Coronary artery (tissue), 2 donors: Measurements from ENCODE around the gene ATF6.
A peak's percentile ranks its signal among the peaks of the same experiment; 100 is the strongest.

Experiments used
- DNase-seq: peaks from one replicate; pipeline ENCODE4 v3.0.0-alpha.2; 2017; ENCODE audit warnings: low spot score
- H3K27ac ChIP-seq, 2 donors: fragments of 200-600 bp; sonication (generic); one replicate each; pipeline ENCODE4 v1.5.1; 2016 to 2019
- H3K4me3 ChIP-seq: fragments of 200-600 bp; sonication (generic); 2 replicates; pipeline ENCODE4 v1.5.1; 2016; ENCODE audit warnings: mild to moderate bottlenecking, moderate library complexity
- TF ChIP-seq, protein P1 (sequence below): fragments of 200-600 bp; sonication (generic); IDR thresholded peaks from one replicate; pipeline ENCODE4 v1.5.1; 2019; ENCODE audit warnings: antibody characterized with exemption

The ATF6 gene

DNA sequence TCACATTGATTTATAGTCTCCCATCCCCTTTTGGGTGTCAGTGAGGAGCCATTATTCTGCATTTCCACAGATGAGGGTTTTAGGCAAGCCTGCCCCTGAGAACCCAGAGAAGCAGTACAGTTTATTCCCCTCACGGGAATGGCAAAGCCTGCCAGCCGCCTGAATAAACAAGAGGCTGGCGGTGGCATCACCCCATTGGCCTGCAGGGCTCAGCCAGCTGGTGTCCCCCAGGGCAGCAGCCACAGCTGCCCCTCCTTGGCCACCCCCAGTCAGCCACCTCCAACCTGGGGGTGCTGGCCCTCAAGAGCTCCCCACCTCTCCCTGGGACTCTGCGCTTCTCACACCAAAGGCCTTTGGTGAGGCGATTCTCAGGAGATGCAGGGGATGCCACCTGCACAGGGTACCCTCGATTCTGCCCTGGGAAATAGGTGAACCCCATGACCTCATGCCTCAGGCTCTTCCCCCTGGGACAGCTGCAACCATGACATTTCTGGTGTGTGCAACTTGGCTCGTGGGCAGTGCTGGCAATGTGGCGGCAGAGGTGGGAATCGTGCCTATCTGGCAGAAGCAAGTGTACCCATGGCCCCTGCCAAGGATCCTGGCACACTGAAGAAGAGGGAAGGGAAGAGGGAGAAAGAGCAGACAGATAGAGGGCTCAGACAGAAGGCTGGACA lies 243.5 kb downstream of the ATF6 start:
- peak overlapping the region; percentile 58 to 62 for H3K27ac ChIP-seq

DNA sequence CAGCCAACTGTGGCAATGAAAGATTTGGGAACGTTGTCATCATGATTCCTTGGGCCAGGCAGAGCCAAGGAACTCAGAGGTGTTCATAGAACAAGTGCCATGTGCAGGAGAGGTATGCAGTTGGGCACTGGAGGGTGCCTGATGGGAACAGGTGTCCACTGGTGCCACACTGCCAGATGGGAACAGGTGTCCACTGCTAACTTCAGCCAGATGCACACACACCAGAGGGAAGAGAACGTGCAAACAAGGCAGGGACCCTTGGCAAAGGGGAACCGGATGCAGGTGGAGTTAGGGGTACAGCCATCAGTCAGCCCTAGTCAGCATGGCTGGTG lies 244.0 kb downstream of the ATF6 start:
- H3K27ac ChIP-seq = peak overlapping the region; percentile 58 to 62
- DNase-seq = no peak

More for the DNA sequence above, 243.5 kb downstream of the ATF6 start:
- DNase-seq = no peak
- H3K4me3 ChIP-seq = no peak overlapping the region
- TF ChIP-seq, protein P1, sequence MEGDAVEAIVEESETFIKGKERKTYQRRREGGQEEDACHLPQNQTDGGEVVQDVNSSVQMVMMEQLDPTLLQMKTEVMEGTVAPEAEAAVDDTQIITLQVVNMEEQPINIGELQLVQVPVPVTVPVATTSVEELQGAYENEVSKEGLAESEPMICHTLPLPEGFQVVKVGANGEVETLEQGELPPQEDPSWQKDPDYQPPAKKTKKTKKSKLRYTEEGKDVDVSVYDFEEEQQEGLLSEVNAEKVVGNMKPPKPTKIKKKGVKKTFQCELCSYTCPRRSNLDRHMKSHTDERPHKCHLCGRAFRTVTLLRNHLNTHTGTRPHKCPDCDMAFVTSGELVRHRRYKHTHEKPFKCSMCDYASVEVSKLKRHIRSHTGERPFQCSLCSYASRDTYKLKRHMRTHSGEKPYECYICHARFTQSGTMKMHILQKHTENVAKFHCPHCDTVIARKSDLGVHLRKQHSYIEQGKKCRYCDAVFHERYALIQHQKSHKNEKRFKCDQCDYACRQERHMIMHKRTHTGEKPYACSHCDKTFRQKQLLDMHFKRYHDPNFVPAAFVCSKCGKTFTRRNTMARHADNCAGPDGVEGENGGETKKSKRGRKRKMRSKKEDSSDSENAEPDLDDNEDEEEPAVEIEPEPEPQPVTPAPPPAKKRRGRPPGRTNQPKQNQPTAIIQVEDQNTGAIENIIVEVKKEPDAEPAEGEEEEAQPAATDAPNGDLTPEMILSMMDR = no peak

DNA sequence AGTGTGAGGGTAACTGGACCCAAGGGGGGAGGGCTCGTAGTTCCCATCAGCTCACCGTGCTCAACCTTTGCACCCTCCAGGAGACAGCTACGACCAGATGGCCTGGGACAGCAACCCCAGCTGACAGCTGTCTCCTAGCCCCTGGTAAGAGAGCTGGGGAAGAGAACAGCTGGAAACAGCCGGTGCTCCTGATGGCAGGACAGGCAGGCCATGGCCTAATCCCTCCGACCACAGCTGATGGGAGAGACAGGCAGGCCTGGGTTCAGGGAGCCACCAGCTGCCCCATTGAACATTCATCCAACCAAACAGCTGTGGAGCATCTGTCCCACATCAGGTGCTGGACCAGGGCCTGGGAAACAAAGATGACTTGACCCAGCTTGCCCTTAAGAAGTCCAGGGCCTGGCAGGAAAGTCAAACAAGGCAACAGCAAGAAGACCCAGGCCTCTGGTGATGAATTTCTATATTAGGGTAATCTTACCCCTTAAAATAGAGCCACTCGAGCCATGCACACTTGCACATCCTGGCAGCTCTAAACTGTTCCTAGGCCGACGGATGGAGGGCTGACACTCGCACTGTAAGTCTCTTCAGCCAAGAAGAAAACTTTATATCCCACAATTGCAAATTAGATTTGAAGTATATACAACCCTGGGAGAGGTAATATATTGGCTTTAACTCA lies 245.4 kb downstream of the ATF6 start:
- TF ChIP-seq, protein P1 = no peak
- no peak for DNase-seq
- Histone ChIP-seq H3K4me3 (no peak overlapping the region), H3K27ac (peak overlapping the region; percentile 60 to 70)

More for the DNA sequence above, 244.0 kb downstream of the ATF6 start:
- no peak overlapping the region for H3K4me3 ChIP-seq
- TF ChIP-seq, protein P1 = no peak

DNA sequence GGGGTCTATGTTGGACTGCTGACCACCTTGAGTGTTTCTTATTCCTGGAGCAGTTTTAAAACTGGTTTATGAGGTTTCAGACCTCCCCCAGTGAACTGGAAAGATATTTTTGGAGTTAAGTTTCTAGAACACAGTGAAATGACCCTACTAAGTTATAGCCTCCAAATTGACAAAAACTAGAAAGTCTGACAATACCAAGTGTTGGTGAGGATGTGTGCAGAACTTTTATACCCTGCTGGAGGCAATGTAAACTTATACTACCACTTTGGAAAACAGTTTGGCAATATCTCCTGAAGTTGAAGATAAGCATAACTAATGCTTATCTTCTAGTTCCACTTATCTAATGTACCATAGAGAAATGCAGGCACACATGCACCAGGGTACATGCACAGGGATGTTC lies 247.2 kb downstream of the ATF6 start:
- DNase-seq = no peak
- no peak overlapping the region for H3K27ac ChIP-seq
- TF ChIP-seq, protein P1 = no peak
- H3K4me3 ChIP-seq = no peak overlapping the region
